GM12892 (cell line): ENCODE data around the gene SERPINB2.

Experiments used
- DNase-seq: peaks from one replicate; pipeline ENCODE4 v3.0.0; 2011; ENCODE audit not compliant: insufficient read length
- FAIRE-seq: peaks from 2 replicates; lab custom pipeline; 2011; peaks lifted over from hg19 to GRCh38; lab: Jason Lieb, UNC
- POLR2A ChIP-seq: IDR thresholded peaks from 2 replicates; pipeline ENCODE4 v1.6.1; 2011; ENCODE audit warnings: low read depth, low read length, control low read depth
- POLR2AphosphoS5 ChIP-seq: IDR thresholded peaks from 2 replicates; pipeline ENCODE4 v1.6.1; 2011; ENCODE audit warnings: low read depth, low read length, control low read depth
- TAF1 ChIP-seq: IDR thresholded peaks from 2 replicates; pipeline ENCODE4 v1.6.1; 2011; ENCODE audit warnings: low read depth, mild to moderate bottlenecking, control low read depth, low read length, borderline replicate concordance

SERPINB2 gene

DNA sequence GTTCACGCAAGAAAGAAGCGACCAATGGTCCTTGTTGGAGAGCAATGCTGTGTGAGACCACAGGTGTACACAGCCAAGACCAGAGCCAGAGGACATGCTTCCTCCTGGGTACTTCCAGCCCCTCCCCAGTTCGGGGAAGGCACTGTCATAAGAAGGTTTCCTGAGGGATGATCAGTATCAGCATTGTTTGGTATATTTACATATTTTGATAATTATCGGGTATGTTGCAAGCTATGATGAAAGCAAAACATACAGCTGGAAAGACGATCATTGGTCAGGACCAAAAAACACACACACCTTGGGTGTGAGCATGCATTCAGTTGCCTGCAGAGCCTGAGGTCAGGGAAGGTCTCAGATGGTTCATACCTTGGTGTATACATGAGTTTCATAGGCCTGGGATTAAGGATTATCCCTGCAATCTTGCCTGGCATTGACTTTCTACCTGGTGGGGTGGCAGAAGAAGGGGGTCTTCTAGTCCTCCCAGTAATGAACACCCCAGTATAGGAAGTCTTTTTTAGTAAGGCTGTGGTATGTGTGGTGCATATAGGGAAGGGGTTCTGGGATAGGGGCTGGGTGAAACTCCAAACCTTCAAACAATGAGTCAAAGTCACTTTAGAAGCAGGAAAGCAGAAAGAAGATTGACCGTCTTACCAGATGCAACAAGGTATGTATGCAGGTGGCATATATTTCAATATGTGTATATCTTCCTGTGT lies 2.9 kb downstream of the SERPINB2 start:
- no peak for FAIRE-seq
- TF ChIP-seq TAF1, result no peak
- no peak for TF ChIP-seq POLR2A
- no peak for TF ChIP-seq POLR2AphosphoS5
- no peak for DNase-seq

DNA sequence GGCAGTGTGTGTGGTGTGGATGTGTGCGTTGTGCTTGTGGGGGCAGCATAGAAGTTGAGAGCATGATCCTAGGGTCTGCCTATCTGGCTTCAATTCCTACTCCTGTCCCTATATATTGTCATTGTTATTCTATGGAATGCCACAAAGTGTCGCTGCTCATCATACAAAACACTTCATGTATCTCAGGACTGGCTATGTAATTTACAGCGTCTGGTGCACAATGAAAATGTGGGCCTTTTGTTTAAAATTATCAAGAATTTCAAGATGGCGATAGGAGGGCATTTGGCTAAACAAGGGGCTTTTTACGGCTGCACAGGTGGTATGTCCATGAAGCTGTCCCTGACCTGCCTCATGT lies 3.4 kb downstream of the SERPINB2 start:
- no peak for TF ChIP-seq TAF1
- no peak for TF ChIP-seq POLR2A
- no peak for TF ChIP-seq POLR2AphosphoS5
- DNase-seq (no peak), FAIRE-seq (peak; percentile 68)

- no peak for DNase-seq
- TF ChIP-seq TAF1 (no peak), POLR2A (no peak), POLR2AphosphoS5 (no peak)
- FAIRE-seq, result no peak
These were observed 5.1 kb downstream of the SERPINB2 start for GRCh38 chr18:63892566-63892965.

GRCh38 chr18:63894106-63894772 lies 6.7 kb downstream of the SERPINB2 start:
- no peak for FAIRE-seq

DNA sequence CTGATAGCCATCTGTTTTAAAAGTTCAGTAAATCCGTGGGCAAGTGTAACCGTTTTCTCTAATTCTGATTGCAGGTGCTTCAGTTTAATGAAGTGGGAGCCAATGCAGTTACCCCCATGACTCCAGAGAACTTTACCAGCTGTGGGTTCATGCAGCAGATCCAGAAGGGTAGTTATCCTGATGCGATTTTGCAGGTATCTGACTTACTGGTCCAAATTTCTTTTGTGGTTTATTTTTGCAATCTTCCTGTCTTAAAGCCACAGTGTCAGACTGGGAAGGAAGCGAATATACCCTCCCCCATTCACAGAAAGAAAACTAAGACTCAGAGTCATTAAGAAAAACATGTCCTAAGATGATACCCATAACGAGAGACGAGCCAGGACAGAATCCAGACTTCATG lies 7.7 kb downstream of the SERPINB2 start:
- DNase-seq, result no peak
- FAIRE-seq, result no peak
- TF ChIP-seq TAF1, result no peak
- TF ChIP-seq POLR2A, result no peak
- TF ChIP-seq POLR2AphosphoS5, result no peak

More at GRCh38 chr18:63894106-63894772, 6.7 kb downstream of the SERPINB2 start:
- no peak for DNase-seq
- no peak for TF ChIP-seq POLR2A

DNA sequence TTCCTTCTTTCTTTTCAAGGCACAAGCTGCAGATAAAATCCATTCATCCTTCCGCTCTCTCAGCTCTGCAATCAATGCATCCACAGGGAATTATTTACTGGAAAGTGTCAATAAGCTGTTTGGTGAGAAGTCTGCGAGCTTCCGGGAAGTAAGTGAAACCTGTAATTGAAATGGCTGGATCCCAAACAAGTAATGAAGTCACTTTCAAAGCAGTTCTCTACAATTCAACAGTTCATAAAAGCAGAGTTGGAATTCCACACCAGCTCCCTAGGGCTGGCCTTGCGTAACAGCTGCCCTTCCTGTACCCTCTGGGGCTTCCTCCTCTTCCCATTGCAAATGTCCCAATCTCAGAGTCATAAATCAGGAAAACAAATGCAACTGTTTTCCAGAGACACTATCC lies 9.6 kb downstream of the SERPINB2 start:
- FAIRE-seq (no peak), DNase-seq (no peak)
- no peak for TF ChIP-seq POLR2A
- TF ChIP-seq TAF1, result no peak
- TF ChIP-seq POLR2AphosphoS5, result no peak

- TF ChIP-seq POLR2A (no peak), TAF1 (no peak), POLR2AphosphoS5 (no peak)
- DNase-seq, result no peak
- no peak for FAIRE-seq
These were observed 11.7 kb downstream of the SERPINB2 start for GRCh38 chr18:63899206-63899605.

- TF ChIP-seq TAF1, result no peak
- TF ChIP-seq POLR2AphosphoS5, result no peak
- no peak for TF ChIP-seq POLR2A
- FAIRE-seq (peak; percentile 38), DNase-seq (no peak)
These were observed 16.5 kb downstream of the SERPINB2 start for GRCh38 chr18:63903851-63904570.

- DNase-seq (no peak), FAIRE-seq (no peak)
- no peak for TF ChIP-seq TAF1
- no peak for TF ChIP-seq POLR2A
- TF ChIP-seq POLR2AphosphoS5, result no peak
These were observed 17.2 kb downstream of the SERPINB2 start for GRCh38 chr18:63904694-63905093.

DNA sequence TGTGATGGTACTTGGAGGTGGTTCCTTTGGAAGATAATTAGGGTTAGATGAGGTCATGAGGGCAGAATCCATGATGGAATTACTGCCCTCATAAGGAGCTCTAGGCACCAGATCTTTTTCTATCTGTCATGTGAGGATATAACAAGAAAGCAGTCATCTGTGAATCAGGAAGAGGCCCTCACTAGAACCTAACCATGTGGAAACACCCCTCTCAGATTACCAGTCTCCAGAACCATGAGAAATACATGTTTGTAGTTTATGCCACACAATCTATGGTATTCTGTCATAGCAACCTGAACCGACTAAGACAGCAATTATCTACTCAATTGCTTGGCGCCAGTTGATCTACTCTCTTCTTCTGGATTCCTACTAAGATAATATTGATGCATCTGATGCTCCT lies 17.9 kb downstream of the SERPINB2 start:
- TF ChIP-seq POLR2A (no peak), POLR2AphosphoS5 (no peak), TAF1 (no peak)
- DNase-seq (no peak), FAIRE-seq (no peak)

DNA sequence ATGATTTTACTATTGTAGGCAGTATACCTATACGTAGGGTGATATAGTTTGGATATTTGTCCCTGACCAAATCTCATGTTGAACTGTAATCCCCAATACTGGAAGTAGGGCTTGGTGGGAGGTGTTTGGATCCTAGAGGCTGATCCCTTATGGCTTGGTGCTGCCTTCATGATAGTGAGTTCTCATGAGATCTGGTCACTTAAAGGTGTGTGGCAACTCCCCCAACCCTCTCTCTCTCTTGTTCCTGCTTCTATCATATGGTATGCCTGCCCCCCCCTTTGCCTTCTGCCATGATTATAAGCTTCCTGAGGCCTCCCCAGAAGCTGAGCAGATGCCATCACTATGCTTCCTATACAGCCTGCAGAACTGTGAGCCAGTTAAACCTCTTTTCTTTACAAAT lies 18.6 kb downstream of the SERPINB2 start:
- DNase-seq (no peak), FAIRE-seq (no peak)
- TF ChIP-seq TAF1 (no peak), POLR2AphosphoS5 (no peak), POLR2A (no peak)

GRCh38 chr18:63907664-63908063 lies 20.2 kb downstream of the SERPINB2 start, which contains the start of gene SERPINB10:
Gene SERPINB10 (plus strand): TSS chr18:63907958. CDS start chr18:63915511, 7,553 bp downstream.
- FAIRE-seq, result no peak
- TF ChIP-seq TAF1, result no peak
- no peak for TF ChIP-seq POLR2AphosphoS5
- TF ChIP-seq POLR2A, result no peak
- no peak for DNase-seq

DNA sequence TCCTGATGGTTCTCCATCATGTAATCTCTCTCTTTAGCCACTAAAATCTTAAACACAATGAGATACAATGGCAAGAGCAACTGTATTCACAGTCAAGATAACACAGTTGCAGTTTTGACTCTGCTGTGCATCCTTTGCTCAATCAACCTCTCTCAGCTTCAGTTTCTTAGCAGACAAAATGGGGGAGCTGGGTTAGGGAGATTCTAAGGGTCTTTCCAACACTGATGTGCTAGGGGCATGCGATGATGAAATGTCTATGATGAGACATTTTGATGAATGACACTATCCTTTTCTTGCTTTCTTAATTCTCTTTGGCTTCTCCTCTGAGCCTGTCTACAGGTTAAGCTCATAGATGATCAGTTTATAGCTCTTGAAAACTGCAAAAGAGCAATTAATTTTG lies 21.4 kb downstream of the SERPINB2 start:
- no peak for FAIRE-seq
- DNase-seq, result no peak
- TF ChIP-seq POLR2A, result no peak
